Peyer's patch (tissue), 4 donors: ENCODE results near the gene EMILIN2.

Experiments used
- CTCF ChIP-seq, 6 experiments: fragments of 450-650 bp in 4 of 6; fragments of 200-600 bp in 2 of 6; sonication (generic) in 1 of 6; IDR thresholded peaks; one replicate each; pipeline ENCODE4 v1.5.1; 2017 to 2019; ENCODE audit warnings: antibody characterized with exemption in 6 of 6, mild to moderate bottlenecking in 3 of 6, moderate library complexity in 1 of 6
- POLR2A ChIP-seq, 2 donors: fragments of 450-650 bp; IDR thresholded peaks; one replicate each; pipeline ENCODE4 v1.5.1; 2017; ENCODE audit warnings: antibody characterized with exemption in 2 of 2, mild to moderate bottlenecking in 2 of 2, moderate library complexity in 2 of 2

DNA sequence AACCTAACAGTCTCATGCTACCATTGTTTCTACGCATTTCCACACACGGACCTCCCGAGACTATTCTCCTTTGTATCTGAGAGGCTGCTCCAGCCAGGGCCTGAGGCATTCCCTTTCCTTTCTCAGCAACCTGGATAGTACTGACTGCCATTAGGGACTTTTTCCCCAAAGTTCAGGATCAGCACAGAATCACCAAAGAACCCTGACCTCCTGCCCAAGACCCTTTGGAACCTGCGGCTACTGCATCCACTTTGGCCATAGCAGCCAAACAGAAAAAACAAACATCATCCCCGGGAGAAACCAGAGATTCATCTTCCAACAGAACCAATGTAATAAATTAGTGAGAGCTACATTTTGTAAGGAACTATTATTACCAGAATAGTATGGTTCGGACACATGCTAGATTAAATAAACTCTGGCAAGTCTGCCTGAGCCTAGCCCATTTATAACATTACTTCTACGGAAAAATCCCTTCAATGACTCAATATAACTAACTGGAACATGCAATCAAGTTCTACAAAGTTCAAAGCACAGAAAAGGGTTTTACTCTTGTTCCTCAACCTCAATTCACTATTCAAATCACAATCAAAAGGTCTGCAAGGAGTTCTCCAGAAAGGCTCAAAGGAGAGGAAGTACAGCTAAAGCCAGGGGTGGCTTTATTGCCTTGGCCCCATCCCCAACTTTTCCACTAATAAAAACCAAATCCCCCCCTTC lies 114.3 kb downstream of the EMILIN2 start:
- no peak for TF ChIP-seq POLR2A (IDR thresholded peaks at IDR 0.05)
- no peak for TF ChIP-seq CTCF (IDR thresholded peaks at IDR 0.05)
